ENCODE measurements around the gene GRM5. TPM values are rescaled to one million over a fixed set of nuclear protein-coding genes. Genes with fewer than 3 reads are reported as not detected.
"Not testable (repeated sequence)": the region's sequence is repeated elsewhere in the genome, so short reads cannot be mapped to it uniquely, and the experiment has no call there.

The GRM5 gene
- total RNA-seq, 4 donors from 2014 or later: 0.09 TPM; not detected in 3

GRCh38 chr11:88950975-88951374, 114.8 kb downstream of the GRM5 start:
- intact Hi-C loops (cut with DNase I): no loop called here
- H3K36me3 ChIP-seq: no peaks in the 10 kb centered on the region
- no peaks in the 10 kb centered on the region for H3K9me3 ChIP-seq
- H3K27ac ChIP-seq: no peak overlapping the region
- no peak overlapping the region for H3K4me3 ChIP-seq
- TF ChIP-seq CTCF (IDR thresholded peaks at IDR 0.05) (no peak), POLR2A (IDR thresholded peaks at IDR 0.05) (no peak)
- H3K27me3 ChIP-seq: no peaks in the 10 kb centered on the region
- no peak for DNase-seq
- no peaks in the 10 kb centered on the region for H3K4me1 ChIP-seq

- H3K27ac ChIP-seq; H3K4me3 ChIP-seq; H3K36me3 ChIP-seq; H3K27me3 ChIP-seq; H3K4me1 ChIP-seq; intact Hi-C loops (cut with DNase I); H3K9me3 ChIP-seq; DNase-seq: not testable (repeated sequence)
These were observed 116.9 kb downstream of the GRM5 start for GRCh38 chr11:88948908-88949307.

GRCh38 chr11:88947843-88948572, 117.8 kb downstream of the GRM5 start:
- H3K4me3 ChIP-seq; H3K27ac ChIP-seq; DNase-seq; intact Hi-C loops (cut with DNase I); H3K27me3 ChIP-seq; H3K9me3 ChIP-seq; H3K4me1 ChIP-seq; H3K36me3 ChIP-seq: not testable (repeated sequence)
- 79 to 83% methylated on average over 6 of the region's 6 CpGs for WGBS, 2 donors

- DNase-seq; H3K9me3 ChIP-seq; H3K27ac ChIP-seq; H3K4me3 ChIP-seq; H3K27me3 ChIP-seq; H3K36me3 ChIP-seq; intact Hi-C loops (cut with DNase I): not testable (repeated sequence)
- 5 to 10% methylated on average over 1 of the region's 1 CpG for WGBS, 2 donors
- peaks cover 0 to 14% (median 0%) of the 10 kb centered on the region in 3 donors for H3K4me1 ChIP-seq
These were observed 136.1 kb downstream of the GRM5 start for GRCh38 chr11:88929665-88930064.

DNA sequence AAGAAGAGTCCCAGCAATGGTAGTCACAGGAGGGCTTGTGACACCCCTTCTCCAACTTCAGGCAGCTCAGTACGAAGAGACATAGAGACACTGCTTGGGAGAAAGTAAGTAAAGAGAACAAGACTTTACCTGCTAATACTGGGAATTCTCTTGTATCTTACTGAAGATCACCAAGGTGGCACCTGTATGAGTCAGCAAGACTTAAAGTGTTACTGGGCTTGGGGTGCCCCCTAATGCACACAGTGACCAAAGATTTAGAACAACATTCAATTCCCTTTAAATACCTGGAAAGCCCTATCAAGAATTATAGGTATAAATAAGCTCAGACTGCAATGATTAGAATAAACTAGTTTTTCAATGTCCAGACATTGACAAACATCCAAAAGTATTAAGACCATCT, 148.7 kb downstream of the GRM5 start:
- H3K4me3 ChIP-seq; H3K4me1 ChIP-seq; H3K36me3 ChIP-seq; DNase-seq; H3K27ac ChIP-seq; intact Hi-C loops (cut with DNase I); H3K9me3 ChIP-seq; H3K27me3 ChIP-seq: not testable (repeated sequence)
- 57 to 100% methylated on average over 1 of the region's 1 CpG for WGBS, 2 donors

DNA sequence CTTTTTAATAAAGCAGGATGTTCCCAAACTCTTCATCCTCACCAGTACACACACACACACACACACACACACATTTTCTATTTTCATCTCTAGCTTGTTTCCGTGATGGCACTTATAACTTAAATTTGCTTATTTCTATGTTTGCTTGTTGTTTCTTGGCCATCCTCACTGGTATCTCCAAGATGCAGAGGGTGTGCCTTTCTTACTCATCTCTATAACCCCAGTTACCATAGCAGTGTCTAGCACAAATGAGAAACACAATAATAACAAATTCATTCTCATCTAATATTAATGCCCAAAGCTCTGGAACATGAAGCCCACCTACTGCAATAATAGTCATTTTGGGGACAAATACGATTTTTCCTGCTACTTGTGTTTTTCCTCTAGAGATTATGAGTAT, 156.3 kb downstream of the GRM5 start:
- H3K9me3 ChIP-seq: no peaks in the 10 kb centered on the region
- H3K4me3 ChIP-seq: no peak overlapping the region
- no peaks in the 10 kb centered on the region for H3K27me3 ChIP-seq
- WGBS, 2 donors: 73 to 80% methylated on average over 2 of the region's 2 CpGs
- no peak overlapping the region for H3K27ac ChIP-seq
- no peaks in the 10 kb centered on the region for H3K36me3 ChIP-seq
- no peaks in the 10 kb centered on the region for H3K4me1 ChIP-seq
- intact Hi-C loops (cut with DNase I): no loop called here
- TF ChIP-seq CTCF (IDR thresholded peaks at IDR 0.05): no peak
- TF ChIP-seq POLR2A (IDR thresholded peaks at IDR 0.05): no peak
- DNase-seq: no peak

DNA sequence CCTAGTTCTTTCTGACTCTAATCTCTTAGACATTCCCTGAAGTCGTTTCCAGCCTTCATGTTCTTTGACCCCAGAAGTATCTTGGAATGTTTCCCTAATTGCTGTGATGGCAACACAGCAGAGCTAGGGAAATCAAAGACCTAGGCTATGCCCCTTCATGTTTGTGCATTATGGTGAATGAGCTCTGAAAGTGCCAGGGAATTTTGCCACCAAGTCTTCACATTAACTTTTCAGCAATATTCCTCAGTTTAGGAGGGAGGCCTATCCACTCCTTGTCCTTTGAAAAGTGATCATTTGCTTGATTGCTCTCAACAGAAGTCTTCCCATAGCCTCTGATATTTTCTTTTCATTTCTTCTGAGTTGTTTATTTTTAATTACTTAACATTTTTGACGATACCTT, 164.3 kb downstream of the GRM5 start:
- H3K36me3 ChIP-seq; H3K27ac ChIP-seq; H3K4me1 ChIP-seq; H3K9me3 ChIP-seq; intact Hi-C loops (cut with DNase I); H3K4me3 ChIP-seq; H3K27me3 ChIP-seq; DNase-seq: not testable (repeated sequence)
- 57% methylated on average over 2 of the region's 2 CpGs for WGBS, 2 donors

- H3K4me3 ChIP-seq; DNase-seq; H3K27ac ChIP-seq; H3K4me1 ChIP-seq; H3K36me3 ChIP-seq; intact Hi-C loops (cut with DNase I); H3K27me3 ChIP-seq: not testable (repeated sequence)
- WGBS, 2 donors: 75 to 83% methylated on average over 1 of the region's 1 CpG
- H3K9me3 ChIP-seq: peaks cover 0 to 11% (median 0%) of the 10 kb centered on the region in 3 donors
These were observed 176.9 kb downstream of the GRM5 start for GRCh38 chr11:88888855-88889254.

Measured in esophagus squamous epithelium (tissue), 5 donors.